Stimulated activated CD8-positive, alpha-beta memory T cell treated with anti-CD3 and anti-CD28 coated beads, Interleukin-2, amount 100 ng/mL, for 1 hour (primary cell): ENCODE results near the gene OSBPL3.

Experiments used
- DNase-seq, 2 donors: peaks; one replicate each; pipeline ENCODE4 v3.0.0-alpha.2; 2020; ENCODE audit warnings: low read depth in 2 of 2

Gene OSBPL3

DNA sequence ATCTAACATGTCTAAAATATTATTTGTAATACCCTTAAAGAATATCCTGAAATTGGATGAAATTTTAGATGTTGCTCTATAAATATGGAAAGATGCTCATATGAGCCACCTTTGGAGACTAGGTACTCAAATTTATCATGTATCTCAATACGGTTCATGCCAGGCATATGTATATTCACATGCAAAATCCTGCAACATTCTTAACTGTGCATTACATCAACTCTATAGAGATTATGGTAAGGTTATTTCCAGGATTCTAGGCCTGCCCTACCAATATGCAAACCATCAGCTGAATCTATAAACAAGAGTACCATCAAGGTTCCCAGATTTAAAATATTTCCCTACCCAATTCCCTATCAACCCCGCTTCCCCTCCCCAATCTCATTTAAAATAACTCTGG lies 27.5 kb downstream of the OSBPL3 start:
- DNase-seq, result no peak

DNA sequence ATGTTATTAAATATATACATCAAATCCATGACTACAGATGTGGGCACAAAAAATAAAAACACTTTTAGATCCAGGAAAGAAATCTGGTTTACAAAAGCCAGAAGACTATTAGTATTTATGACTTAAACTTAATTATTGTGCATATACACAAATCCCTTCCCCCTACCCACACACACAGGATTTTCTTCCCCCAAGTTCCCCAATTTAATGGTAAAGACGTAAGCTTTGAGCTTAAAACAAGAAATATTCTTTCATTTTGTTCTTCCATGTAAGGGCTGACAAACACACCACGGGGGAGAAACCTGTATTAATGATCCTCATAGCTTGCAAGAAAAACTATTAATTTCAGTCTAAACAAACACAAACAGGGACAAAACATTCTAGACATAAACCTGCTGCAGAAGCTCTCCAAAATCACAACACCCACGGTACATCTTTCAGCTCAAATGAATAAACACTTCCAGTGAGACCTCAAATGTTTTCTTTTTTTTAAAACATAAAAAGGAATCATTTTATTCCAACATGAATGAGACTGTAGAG lies 28.5 kb downstream of the OSBPL3 start:
- DNase-seq, result no peak

DNA sequence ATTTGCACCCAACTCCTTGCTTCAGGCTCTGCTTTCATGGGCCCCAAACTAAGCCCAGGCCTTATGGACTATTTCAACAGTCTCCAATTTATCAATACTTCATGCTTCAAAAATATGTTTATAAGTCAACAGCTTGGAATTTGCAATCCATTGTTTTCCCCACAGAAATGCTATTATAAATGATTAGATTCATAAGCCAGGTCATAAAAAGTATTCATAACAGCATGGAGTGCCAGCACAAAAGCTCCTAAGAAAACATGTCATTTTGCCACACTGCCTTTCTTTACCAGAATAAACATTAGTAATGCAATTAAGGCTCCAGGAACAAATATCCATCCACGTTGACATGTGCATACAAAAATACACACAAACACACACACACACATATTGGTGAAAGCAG lies 30.1 kb downstream of the OSBPL3 start:
- DNase-seq, result no peak

DNA sequence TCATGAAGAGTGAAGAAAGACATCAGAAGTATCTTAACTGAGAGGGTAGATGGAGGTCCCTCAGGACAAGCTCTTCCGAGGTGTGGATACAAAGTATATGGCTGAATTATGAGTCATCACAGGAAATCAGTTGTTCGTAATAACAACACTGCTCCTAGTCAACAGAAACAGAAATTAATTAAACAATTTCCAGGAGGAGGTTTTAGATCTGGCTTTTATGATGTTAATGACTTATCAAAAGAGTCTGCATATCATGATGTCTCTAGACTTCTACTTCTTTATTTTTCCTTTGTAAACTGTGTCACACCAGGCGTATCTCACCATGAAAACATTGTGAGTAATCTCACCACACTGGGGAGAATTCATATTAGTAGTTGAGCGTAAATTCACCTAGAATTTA lies 31.2 kb downstream of the OSBPL3 start:
- DNase-seq, result no peak

DNA sequence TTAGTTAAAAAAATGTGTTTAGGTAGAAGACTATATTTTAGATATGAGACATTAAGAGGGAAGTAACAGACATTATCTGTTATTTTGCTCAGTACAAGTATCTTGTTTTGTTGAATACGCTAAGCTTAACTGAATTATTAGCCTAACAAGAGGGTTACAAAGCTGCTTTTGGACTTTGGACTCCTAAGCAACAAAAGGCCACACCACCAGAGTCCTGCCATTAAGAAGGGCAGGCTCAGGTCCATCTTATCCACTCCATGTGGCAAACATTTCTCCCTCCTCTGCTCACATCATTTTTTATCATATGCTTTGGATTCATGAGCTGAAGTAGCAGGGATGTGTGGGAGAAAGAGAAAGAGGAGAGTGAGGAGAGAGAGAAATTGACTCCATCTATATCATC lies 33.5 kb downstream of the OSBPL3 start:
- no peak for DNase-seq

GRCh38 chr7:24945899-24946298 lies 34.1 kb downstream of the OSBPL3 start:
- no peak for DNase-seq

GRCh38 chr7:24943096-24943948 lies 36.7 kb downstream of the OSBPL3 start:
- DNase-seq, result no peak

DNA sequence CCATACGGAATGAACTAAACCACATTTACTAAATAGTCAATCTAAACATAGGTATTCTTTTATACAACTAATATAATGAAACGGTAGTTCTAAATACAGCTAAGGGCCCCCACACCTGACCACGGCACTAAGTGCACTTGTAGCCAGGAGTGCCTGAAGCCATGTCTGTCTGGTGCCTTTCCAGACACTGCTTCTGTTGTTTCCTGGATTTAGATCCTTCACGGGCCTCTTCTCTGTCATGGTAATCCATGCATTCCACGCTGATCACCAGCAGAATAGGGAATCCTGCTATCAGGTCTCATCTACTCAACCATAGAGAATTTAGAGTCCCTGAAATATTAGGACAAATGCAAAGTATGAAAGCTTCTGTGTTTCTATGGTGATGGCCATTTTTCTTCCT lies 37.8 kb downstream of the OSBPL3 start:
- no peak for DNase-seq

DNA sequence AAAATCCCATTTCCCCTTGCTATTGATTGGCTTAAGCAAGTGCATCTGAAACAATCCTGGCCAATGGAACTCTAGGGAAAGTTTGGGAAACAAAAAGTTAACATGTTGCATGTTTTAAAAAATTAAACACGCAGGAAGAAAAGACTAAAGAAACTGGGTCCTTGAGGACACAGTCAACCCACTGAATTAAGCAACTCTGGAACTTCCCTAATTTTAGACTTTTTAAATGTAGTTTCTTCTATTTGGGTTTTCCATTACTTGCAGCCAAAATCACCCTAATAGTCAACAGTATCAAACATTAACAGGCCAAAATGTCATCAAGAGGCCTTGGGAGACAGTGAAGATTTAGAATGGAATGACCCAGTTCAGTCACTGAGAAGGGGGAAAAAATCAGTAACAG lies 40.6 kb downstream of the OSBPL3 start:
- no peak for DNase-seq

DNA sequence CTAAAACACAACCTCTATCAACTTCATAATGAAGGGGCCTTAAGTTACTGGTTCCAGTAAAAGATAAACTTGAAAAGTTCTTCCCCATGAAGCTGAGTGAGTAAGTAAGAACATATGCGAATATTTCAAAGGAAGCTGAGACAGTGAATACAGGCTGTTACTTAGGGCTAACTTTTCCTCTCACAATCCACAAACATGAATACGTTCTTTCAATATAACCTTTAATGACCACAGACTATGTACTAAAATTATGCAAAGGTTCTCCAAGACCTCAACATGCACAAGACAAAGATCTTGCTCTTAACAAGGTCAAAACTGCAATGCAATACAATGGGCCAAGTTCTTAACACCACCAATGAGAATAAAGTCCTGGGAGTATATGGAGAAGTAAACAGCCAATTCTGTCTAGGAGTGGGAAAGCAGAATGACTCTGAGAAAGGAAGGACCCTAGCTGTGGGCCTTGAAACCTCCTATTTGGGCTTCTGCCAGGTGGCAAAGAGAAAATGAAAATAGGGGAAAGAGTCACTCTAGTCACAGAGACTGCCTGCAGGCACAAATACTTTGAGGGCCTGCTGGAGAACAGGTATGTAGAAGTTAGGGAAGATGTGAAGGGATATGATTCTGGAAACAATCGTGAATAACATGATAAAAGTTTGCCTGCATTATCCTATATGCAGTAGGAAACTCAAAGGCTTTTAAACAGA lies 43.7 kb downstream of the OSBPL3 start:
- DNase-seq, result no peak

DNA sequence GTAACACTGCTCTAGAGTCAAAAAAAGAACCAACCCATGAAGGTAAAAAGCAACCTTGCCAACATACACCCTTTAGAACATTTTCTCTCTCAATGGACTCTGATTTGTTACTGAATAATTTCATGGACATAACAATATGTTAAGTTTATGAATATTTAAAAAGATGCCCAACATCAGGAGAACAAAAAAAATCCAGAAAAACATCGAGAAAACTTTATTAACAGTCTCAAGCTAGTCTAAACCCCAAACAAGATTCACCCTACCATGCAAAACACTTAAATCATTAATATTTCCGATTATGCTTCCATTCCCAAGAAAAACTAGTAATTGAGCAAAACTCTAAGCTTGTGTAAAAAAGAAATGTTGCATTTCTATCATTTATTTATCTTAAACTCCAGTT lies 46.7 kb downstream of the OSBPL3 start:
- DNase-seq, result no peak

- no peak for DNase-seq
Measured at GRCh38 chr7:24932815-24933214, 47.2 kb downstream of the OSBPL3 start.

DNA sequence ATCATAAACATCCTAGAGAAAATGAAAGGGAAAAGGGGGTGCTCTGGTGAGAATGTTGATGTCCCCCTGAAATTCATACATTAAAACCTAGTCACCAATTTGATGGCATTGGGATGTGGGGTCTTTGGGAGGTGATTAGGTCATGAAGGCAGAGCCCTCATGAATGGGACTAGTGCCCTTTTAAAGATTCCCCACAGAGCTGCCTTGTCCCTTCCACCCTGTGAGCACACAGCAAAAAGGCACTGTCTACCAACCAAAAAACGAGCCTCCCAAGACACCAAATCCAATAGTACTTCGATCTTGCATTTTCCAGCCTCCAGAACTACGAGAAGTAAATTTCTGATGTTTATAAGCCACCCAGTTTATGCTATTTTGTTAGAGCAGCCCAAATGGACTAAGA lies 47.6 kb downstream of the OSBPL3 start:
- DNase-seq, result no peak

DNA sequence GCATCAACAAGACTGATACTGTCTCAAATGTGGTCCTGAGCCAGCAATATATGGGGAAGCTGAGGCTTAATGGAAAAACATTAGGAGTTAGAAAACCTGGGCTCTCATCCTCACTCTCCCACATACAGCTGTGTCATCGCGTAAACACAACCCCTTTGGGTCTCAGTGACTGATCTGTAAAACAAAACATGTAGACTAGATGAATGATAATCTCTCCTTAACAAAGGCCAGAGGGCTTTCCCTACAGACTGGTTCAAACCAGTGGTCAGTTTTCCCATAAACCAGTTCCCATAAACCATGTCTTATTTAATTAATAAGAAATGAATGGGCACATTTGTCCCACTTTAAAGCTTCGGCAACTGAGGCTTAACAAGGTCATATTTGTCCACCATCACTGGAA lies 48.1 kb downstream of the OSBPL3 start:
- no peak for DNase-seq

- DNase-seq, result no peak
Measured at GRCh38 chr7:24930856-24931255, 49.1 kb downstream of the OSBPL3 start.

- DNase-seq, result no peak
Measured at GRCh38 chr7:24926623-24927524, 53.1 kb downstream of the OSBPL3 start.

- DNase-seq, result no peak
Measured at GRCh38 chr7:24924375-24924774, 55.6 kb downstream of the OSBPL3 start.

GRCh38 chr7:24923172-24923865 lies 56.7 kb downstream of the OSBPL3 start:
- no peak for DNase-seq

DNA sequence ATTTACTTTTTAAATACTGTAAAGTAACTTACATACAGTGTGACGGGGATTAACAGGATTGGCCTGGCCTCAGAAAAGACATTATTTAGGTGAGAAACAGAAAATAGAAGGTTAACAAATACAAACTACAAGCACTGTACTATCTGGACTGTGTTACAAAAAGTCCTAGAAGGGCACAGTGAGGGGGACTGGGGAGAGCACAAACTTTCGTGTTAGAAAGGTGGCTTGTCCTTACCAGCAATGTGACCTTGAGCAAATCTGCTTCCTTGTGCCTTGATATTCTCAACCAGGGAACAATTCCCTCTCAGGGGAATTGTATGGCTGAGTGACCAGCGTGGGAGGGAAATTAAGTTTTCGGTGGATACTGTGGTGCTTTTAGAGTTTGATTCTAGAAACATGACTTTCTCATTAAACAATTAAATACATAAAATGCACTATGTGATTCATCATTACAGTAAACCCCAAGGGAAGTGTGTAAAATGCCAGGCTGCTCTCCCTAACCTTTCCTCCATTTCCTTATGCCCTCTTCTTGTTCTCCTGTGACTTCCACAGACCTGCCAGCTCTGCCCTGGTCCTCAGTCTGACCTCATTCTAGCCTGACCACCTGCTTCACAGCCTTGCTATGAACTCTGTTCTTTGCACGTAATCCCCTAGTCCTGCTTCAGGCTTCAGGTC lies 57.7 kb downstream of the OSBPL3 start:
- DNase-seq, result no peak

DNA sequence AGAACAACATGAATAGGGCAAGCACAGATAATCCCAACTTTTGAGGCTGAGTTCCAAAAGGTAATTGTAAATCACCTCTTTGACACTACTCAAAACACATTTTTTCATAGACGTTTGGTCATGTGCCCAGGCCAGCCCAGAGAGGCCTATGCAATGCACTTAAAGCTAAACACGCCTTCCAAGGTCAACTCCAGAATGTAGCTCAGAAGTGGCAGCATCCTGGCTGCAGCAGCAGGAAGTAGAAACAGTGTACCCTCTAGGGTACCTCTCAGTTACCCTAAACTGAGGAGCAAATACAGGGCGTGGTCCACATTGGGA lies 58.7 kb downstream of the OSBPL3 start:
- no peak for DNase-seq
